Raji (cell line): Measurements from ENCODE around the gene TNFSF11.

ENCODE experiments used
- POLR2A ChIP-seq: IDR thresholded peaks from 2 replicates; pipeline ENCODE4 v1.6.1; 2011; ENCODE audit warnings: low read depth, low read length, control low read depth; ENCODE audit not compliant: insufficient read depth

TNFSF11 gene, protein sequence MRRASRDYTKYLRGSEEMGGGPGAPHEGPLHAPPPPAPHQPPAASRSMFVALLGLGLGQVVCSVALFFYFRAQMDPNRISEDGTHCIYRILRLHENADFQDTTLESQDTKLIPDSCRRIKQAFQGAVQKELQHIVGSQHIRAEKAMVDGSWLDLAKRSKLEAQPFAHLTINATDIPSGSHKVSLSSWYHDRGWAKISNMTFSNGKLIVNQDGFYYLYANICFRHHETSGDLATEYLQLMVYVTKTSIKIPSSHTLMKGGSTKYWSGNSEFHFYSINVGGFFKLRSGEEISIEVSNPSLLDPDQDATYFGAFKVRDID

DNA sequence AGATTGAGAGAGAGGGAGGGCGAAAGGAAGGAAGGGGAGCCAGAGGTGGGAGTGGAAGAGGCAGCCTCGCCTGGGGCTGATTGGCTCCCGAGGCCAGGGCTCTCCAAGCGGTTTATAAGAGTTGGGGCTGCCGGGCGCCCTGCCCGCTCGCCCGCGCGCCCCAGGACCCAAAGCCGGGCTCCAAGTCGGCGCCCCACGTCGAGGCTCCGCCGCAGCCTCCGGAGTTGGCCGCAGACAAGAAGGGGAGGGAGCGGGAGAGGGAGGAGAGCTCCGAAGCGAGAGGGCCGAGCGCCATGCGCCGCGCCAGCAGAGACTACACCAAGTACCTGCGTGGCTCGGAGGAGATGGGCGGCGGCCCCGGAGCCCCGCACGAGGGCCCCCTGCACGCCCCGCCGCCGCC, at the start of gene TNFSF11:
TNFSF11 (plus strand) TSS at position 142 of the 400 bp plus-strand sequence; CDS start at position 294, 152 bp downstream.
- no peak for TF ChIP-seq POLR2A

DNA sequence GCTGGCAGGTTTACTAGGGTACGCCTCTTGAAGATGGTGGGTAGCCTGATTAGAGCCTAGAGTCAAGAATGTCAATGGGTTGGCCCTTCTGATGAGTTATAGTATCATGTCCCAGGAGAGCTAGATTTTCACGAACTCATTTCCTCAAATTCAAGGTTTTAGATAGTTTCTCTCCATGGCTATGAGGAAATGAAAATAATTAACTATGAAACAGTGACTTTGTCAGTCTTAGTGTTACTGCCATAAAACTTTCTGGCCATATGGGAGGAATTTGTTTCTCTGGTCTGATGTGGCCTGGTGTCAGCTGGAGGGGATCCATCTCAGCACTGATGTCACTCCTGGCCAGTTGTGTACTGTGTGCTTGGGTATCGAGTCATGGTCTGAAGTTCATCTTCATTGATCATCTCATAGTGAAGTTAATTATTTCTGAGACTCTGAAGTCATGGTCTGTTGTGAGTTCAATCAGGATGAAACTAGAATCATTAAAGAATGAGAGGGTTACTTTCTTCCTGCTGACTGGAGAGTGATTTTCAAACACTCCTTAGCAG, 49.4 kb upstream of the TNFSF11 start:
- TF ChIP-seq POLR2A = no peak

DNA sequence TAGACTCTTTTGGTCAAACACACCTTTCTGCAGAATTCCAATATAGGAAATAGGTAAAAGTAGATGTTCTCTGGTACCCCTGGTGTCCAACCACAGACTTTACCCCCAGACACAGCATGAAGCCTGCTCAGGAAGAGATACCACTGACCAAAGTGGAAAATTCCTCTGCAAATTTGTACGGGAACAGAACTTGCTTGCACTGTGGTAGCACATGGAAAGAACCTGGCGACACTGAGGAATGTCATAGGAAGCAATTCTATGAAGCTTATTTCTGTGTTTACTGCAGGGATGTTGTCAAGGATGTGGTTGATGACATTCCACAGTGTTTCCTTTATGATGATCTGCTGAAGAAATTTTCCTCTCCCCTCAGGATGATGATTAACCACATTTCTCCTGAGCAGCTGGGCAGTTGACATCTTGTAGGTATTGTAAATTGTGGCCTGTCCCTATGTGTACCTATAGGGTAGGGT, 48.9 kb upstream of the TNFSF11 start:
- TF ChIP-seq POLR2A = no peak

DNA sequence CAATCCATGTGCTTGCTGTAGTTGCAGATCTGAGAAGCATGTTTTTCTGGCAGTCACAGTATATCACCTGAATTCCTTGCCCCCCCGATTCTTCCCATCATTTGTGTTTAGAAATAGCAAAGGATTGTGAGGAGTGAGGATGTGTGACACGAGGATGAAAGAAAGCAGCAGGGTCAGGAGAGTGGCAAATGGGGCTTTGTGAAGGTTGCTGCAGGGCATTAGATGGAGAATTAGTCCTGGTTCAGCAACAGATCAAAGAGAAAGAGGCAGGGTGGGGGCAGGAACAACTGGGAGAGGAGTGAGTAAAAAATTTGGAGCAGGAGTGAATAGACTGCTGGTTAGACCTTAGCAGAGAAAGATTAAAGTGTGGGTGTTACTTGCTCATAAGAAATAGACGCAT, 47.7 kb upstream of the TNFSF11 start:
- no peak for TF ChIP-seq POLR2A

DNA sequence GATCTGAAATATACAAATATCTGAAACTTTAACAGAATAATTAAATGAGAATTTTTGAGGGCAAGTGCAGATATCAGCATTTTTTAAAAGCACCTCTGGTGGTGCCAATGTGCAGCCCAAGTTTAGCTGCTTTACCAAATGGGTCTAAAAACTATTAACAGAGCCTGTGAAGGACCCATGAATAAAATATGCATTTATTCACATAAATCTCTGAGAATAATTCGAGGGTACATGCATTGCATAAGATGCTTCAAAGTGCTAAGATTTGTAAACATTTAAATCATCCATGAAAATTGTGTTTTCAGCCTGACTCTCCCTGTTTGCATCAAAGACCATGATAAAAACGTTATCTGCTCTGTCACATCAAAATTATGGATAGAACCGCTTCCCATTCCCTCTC, 47.1 kb upstream of the TNFSF11 start:
- no peak for TF ChIP-seq POLR2A

DNA sequence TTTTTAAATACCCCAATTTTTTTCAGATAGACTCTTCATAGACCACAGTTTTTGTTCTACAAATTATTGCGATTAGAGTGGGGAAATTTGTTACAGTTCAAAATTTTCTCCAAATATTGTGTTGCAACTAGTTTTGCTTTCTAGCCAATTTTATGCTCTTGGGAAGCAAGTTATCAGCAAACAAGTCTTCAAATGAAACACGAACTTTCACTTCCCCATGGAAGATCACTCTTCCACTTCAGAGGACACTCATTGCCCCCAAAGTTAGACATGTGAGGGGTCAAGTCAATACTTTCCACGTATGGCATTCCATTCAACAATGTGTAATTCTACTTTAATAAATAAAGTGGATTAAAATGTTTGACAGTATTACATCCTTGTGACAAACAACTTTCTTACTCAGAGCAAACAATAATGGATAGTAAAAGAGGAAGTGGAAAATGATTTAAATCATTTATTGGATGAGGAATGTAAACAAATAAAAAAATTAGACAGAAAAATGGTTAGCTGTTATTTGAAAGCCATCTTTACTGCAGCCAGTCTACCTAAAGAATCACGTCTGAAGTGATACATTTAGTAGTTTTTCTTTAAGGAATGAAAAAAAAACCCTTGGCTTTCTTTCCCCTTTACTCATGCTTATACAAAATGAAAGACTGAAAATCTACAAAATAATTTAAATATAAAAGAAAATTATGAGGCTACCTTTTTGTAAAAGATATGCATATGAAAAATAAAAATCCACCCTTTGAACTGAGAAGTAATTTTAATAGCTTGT, 41.2 kb upstream of the TNFSF11 start:
- TF ChIP-seq POLR2A = no peak

DNA sequence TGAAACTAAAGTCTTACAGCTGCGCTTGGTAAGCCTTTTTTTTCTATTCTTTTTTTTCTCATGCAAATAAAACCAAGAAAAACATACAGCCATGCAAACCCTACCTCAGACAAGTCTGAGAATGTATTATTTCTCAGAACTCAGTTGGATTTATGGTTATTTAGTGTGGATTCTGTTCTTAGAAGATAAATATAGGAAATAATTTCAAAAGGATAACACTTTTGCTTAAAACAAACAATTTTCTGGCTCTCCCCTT, 40.7 kb upstream of the TNFSF11 start:
- TF ChIP-seq POLR2A = no peak

DNA sequence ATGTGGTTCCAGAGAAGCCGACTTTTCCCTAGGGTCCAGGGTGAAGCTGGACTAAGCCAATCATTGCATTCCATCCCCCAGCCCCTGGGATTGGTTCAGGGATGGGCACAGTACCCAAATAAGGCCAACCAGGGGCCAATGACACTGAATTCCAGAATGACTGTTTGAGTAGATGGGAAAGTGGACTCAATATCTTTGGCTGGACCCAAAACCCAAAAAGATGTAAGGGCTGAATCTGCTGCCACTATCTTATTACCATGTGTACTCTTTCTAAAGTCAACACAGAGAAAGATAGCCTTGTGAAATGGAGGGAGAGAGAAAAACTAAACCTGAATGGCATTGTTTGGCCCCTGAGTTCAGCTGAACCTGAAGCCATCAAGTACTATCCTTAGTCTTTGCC, 39.2 kb upstream of the TNFSF11 start:
- no peak for TF ChIP-seq POLR2A

DNA sequence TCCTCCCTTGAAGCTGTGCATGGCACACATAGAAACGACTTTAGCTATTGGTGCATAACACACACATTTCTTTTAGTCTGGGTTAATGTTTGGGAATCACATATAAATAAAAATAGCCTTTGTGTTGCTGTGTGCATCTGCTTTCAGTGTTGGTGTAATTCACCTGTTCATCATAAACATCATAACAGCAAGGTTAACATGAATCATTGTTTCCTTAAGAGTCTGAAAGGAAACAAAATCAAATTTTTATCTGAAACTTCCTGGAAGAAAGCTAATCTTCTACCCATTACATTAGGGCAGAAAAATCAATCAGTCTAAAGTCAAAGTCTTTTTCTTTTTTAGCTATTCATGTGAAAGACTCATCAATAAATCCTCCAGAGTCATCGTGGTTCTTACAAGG, 35.0 kb upstream of the TNFSF11 start:
- no peak for TF ChIP-seq POLR2A

DNA sequence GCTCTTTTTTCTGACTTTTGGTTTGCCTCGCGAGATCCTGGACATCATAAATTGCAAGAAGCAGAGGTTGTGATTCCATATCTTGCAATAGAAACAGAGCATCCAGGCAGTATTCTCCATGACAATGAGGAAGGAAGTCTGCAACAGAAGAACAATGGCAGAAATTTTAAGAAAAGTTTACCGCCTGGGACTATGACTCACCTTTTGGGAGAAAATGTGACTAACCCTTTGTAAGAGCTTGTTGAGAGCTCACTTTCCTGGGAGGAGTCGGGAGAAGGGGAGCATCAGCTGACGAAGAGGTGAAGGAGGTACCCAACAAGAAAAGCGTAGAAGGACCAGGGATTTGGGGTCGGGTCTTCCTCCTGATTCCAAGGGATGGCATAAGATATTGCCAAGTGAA, 34.3 kb upstream of the TNFSF11 start:
- no peak for TF ChIP-seq POLR2A

DNA sequence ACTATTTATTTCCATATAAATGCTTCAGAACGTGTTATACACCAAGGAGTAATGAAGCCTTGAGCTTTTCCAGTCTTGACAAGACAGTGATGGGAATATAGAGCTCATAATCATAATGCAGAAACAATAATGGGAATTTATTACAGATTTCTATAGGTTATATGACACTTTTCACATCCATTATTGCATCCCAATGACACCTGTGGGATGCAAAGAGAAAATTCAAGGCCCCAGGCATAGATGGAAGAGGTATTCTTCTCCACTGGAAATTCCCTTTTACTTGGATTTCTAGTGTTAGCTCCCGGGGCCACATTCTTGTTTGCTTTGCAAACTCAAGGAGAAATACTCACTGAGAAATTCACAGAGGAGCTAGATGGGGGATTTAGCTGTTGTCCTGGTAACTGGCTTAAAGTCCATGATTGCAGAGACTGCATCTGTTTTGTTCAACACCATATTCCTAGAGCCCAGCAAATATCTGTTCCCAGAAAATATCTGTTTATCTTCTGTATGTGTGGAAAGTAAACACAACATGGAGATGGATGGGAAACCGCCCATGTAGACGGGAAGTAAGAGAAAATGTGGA, 30.6 kb upstream of the TNFSF11 start:
- no peak for TF ChIP-seq POLR2A

DNA sequence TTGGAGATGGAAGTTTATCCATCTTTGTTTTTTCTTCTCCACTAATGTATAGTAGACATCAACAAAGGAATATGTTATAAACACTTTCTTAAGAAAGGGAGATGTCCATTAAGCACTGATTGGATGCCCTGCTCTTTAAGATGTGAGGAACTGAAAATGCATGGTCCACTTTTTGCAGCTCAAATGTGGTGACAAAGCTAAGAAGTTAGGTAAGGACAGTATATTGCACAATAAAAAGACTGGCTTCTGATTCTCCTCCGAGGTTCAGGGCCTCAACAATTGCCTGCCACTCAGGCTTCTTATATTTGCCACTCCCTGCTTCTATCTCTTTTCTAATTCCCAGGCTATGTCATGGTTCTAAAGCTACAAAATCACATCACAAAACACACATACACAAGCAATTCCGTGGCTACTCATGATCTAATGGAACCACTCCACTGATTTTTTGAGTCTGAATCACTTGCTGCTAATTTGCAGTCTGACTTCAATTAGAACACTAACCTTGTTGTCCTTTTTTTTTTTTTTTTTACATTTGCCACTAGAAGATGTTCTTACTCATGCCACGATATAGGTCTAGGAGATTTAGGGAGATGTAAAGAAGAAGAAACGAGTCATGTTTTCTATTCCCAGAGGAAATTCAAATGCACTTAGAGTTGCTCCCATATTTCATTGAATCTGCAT, 29.6 kb upstream of the TNFSF11 start:
- no peak for TF ChIP-seq POLR2A

DNA sequence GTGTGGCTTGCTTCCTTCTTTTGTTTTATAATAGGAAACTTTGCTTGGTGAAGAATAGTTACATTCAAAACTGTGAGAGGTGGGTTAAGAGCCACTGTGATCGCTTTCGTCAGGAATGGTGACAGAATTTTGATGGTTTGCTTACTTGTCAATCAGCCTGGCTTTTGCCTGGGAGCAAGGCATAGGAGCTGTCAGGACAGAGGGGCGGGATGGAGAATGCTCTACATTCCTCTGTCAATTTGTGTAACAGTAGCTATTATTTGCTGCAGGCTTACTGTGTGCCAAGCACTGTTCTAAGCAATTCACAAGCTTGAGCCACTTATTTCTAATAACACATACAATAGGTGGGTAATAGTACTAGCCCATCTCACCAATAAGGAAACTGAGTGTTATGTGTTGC, 28.1 kb upstream of the TNFSF11 start:
- TF ChIP-seq POLR2A = no peak

DNA sequence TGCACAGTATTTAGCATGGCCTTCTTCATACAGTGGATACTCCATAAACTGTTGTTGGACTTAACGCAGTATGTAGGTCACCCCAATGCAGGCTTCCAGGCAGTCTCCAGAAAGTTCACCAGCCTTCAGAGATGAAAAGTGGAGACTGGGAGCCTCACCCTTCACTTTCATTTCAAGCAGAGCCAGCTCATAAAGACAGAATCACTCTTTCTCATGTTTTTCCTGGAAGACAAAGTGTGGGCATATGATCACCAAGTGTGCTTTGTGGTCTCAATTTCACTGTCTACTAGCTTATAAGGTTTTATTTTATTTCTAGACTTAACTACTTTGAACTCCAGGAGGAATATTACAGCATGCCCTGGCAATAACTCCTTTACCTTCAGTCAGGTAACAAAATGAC, 26.3 kb upstream of the TNFSF11 start:
- no peak for TF ChIP-seq POLR2A
